Fibroblast of pulmonary artery (primary cell): ENCODE data around the gene TMCC2.
A peak's percentile ranks its signal among the peaks of the same experiment; 100 is the strongest.

Experiments
- DNase-seq: peaks from one replicate; pipeline ENCODE4 v3.0.0-alpha.2; 2010; ENCODE audit warnings: low read depth
- H3K4me3 ChIP-seq: replicated peaks from 2 replicates; pipeline ENCODE4 v1.5.1; 2011; ENCODE audit warnings: low read depth, mild to moderate bottlenecking, control low read depth, low read length, moderate library complexity
- TF ChIP-seq, protein P1 (sequence below): IDR thresholded peaks from 2 replicates; pipeline ENCODE4 v1.5.1; 2011; ENCODE audit warnings: mild to moderate bottlenecking, control low read depth, low read length, inconsistent platforms; ENCODE audit errors: missing control alignments

The TMCC2 gene

GRCh38 chr1:205246351-205247119, 18.8 kb downstream of the TMCC2 start:
- no peak overlapping the region for H3K4me3 ChIP-seq
- DNase-seq = no peak
- TF ChIP-seq, protein P1, sequence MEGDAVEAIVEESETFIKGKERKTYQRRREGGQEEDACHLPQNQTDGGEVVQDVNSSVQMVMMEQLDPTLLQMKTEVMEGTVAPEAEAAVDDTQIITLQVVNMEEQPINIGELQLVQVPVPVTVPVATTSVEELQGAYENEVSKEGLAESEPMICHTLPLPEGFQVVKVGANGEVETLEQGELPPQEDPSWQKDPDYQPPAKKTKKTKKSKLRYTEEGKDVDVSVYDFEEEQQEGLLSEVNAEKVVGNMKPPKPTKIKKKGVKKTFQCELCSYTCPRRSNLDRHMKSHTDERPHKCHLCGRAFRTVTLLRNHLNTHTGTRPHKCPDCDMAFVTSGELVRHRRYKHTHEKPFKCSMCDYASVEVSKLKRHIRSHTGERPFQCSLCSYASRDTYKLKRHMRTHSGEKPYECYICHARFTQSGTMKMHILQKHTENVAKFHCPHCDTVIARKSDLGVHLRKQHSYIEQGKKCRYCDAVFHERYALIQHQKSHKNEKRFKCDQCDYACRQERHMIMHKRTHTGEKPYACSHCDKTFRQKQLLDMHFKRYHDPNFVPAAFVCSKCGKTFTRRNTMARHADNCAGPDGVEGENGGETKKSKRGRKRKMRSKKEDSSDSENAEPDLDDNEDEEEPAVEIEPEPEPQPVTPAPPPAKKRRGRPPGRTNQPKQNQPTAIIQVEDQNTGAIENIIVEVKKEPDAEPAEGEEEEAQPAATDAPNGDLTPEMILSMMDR = no peak

DNA sequence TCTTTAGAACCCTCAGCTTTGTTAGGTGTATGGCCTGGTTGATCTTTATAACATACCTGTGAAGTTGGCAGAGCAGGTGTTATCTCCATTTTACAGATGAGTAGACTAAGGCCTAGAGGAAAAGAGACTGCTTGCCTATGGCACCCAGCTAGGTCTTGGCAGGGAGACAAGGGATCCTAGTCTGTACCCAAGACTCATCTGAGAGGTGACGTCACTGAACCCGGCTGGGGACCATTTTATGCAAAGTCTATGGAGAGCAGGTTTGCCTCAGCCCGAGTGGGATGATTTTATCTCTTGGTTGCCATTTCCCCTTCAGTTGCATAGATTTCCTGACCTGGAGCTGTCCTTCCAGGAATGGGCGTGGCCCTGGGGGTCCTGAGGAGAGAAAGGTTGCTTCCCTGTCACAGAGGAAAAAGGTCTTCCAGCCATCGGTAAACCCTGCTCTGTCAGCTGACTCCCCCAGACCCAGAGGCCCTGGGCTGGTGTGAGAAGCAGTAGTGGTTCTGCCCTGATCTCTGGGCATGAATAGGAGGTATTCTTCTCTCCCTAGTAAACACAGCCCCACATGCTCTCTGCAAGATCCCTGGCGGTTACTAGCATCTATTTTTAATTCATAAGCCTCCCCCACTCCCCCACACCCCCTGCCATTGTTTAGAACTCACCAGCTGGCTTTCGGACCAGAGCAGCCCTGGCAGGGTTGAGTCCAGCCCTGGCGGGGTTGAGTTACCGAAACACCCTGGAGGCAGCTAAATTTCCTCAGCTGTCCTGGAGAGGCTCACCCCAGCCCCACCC, 19.6 kb downstream of the TMCC2 start:
- no peak overlapping the region for H3K4me3 ChIP-seq
- TF ChIP-seq, protein P1 = no peak
- DNase-seq = peak; percentile 69

GRCh38 chr1:205248793-205249601, 21.3 kb downstream of the TMCC2 start:
- DNase-seq = peak; percentile 61
- TF ChIP-seq, protein P1 = no peak

DNA sequence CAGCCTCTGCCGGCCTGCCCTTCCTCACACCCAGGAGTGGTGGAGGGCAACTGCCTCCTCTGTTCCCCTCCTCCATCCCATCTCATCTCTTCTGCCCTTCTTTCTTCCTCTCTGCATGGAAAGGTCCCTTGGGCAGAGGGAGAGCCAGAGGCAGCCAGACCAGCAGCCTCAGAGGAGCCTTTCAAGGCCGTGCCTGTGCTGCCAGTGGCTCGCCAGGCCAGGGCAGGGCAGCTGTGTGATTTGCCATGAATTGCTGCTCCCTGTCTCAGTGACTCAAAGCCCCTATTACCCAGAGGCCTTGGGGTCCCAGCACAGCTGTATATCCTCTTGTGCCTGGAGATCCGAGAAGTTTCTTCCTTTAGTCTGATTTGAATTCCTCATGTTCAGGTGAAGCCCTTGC, 21.9 kb downstream of the TMCC2 start:
- no peak for DNase-seq
- no peak overlapping the region for H3K4me3 ChIP-seq
- TF ChIP-seq, protein P1 = no peak

More at GRCh38 chr1:205248793-205249601, 21.3 kb downstream of the TMCC2 start:
- H3K4me3 ChIP-seq = no peak overlapping the region

DNA sequence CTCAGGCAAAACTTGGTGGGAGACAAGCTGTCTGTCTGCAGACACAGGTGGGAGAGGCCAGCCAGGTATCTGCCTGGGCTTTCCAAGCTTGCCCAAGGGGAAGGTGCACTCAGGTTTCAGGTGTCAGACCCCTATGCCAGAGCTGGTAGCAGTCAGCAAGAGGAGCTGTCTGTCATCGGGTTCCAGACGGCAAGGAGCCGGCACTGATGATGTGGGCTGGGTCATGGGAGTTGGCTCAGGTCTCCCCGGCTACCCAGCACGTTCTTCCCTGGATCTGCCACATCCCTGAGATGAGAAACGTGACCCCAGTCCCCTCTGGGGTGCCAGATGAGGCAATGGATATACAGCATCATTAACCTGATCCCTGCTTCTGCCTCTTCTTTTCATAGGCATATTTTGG, 23.0 kb downstream of the TMCC2 start:
- TF ChIP-seq, protein P1 = no peak
- H3K4me3 ChIP-seq = no peak overlapping the region
- DNase-seq = no peak

- DNase-seq = no peak
- no peak overlapping the region for H3K4me3 ChIP-seq
- TF ChIP-seq, protein P1 = no peak
Measured at GRCh38 chr1:205251576-205251975, 23.8 kb downstream of the TMCC2 start.
